ENCODE data around the gene CBX6. TPM values are rescaled to one million over a fixed set of nuclear protein-coding genes. Genes with fewer than 3 reads are reported as not detected.

Gene CBX6
- total RNA-seq, 1 experiment from 2014 or later: 31.4 TPM

DNA sequence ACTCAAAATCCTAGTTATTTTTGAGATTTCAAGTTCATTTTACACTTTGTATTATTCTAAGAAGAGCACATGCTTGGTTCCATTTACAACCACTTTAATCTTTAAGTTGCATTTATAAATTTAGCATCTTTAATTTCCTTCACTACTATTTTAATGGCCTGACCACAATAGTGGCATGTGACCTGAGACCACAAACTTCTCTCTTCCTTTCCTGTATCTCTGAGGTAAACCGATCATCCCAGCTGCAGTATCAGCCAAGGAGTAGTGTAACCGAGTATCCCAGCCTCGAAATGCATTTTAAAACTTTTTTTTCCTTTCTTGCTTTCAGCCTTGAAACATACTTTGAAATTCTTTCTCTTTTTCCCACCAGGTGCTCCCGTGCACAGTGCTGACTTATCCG, 28.7 kb upstream of the CBX6 start:
- Histone ChIP-seq H3K14ac (ENCODE audit: insufficient read depth, low read length) (no peak overlapping the region), H2BK12ac (ENCODE audit: insufficient read length, low read depth, low read length) (no peak overlapping the region), H2BK5ac (ENCODE audit: insufficient read length, low read length) (no peak overlapping the region), H3K9me3 (ENCODE audit: control insufficient read depth, low read depth, low read length) (no peaks in the 10 kb centered on the region), H3K4me1 (ENCODE audit: insufficient read depth, low read length) (no peaks in the 10 kb centered on the region), H4K91ac (ENCODE audit: insufficient read length, low read depth, low read length) (no peak overlapping the region), H4K5ac (ENCODE audit: insufficient read length, low read depth, low read length) (no peak overlapping the region), H3K79me1 (ENCODE audit: insufficient read depth, low read depth, low read length, poor library complexity, severe bottlenecking) (no peaks in the 10 kb centered on the region), H2BK15ac (ENCODE audit: low read depth, low read length) (no peak overlapping the region), H3K18ac (ENCODE audit: insufficient read length, low read depth, low read length) (no peak overlapping the region), H3K79me2 (ENCODE audit: insufficient read depth, low read length) (no peaks in the 10 kb centered on the region), H3K27me3 (ENCODE audit: insufficient read depth, low read length) (no peaks in the 10 kb centered on the region), H2AFZ (ENCODE audit: low read length) (no peak overlapping the region), H3K23me2 (ENCODE audit: insufficient read length, low read depth, low read length, poor library complexity, severe bottlenecking) (no peaks in the 10 kb centered on the region), H3K27ac (ENCODE audit: insufficient read length, low read depth, low read length) (no peak overlapping the region), H4K8ac (replicated peaks; ENCODE audit: insufficient read length, low read depth, low read length) (no peak overlapping the region), H3K56ac (ENCODE audit: insufficient read length, low read depth, low read length) (no peak overlapping the region), H3K4me2 (ENCODE audit: insufficient read depth, insufficient read length, low read length) (no peak overlapping the region), H3K4ac (ENCODE audit: low read depth, low read length) (no peak overlapping the region), H3K9ac (ENCODE audit: extremely low read depth, insufficient read length, low read length) (no peak overlapping the region), H3T11ph (ENCODE audit: low read length) (no peak overlapping the region), H3K23ac (ENCODE audit: insufficient read length, low read depth, low read length) (no peak overlapping the region), H2AK5ac (ENCODE audit: insufficient read length, low read length) (no peak overlapping the region), H4K20me1 (ENCODE audit: control insufficient read depth, insufficient read depth, insufficient read length) (no peaks in the 10 kb centered on the region), H2BK20ac (ENCODE audit: low read depth, low read length, poor library complexity, severe bottlenecking) (no peak overlapping the region), H2BK120ac (ENCODE audit: low read depth, low read length, poor library complexity, severe bottlenecking) (no peak overlapping the region)
- no CpG with 5 or more reads among the region's 5 CpGs for WGBS (ENCODE audit: extremely low coverage, insufficient read length, low lambda C conversion rate)
- peaks cover 4 to 10% (median 5%) of the 10 kb centered on the region in 3 experiments; a peak in 6 of 7 replicates for H3K36me3 Mint-ChIP-seq (ENCODE audit: insufficient read depth in 1 of 3, low read depth in 3 of 3)
- peaks cover 12% of the 10 kb centered on the region for H3K27me3 Mint-ChIP-seq (ENCODE audit: low read depth)
- H3K4me3 Mint-ChIP-seq: no peak overlapping the region
- H3K27ac Mint-ChIP-seq: no peak overlapping the region
- peaks cover 29 to 32% of the 10 kb centered on the region in 2 experiments for H3K9me3 Mint-ChIP-seq
- no peaks in the 10 kb centered on the region for H3K4me1 Mint-ChIP-seq
- DNase-seq: no peak
- no peak for TF ChIP-seq CTCF (conservative IDR thresholded peaks at IDR 0.05)
